NT2/D1 (cell line): Measurements from ENCODE around the gene POLR2E.

Source experiments
- SUZ12 ChIP-seq: IDR thresholded peaks from 2 replicates; pipeline ENCODE4 v1.6.1; 2011; ENCODE audit not compliant: insufficient read length, insufficient read depth; ENCODE audit errors: extremely low read depth
- YY1 ChIP-seq: IDR thresholded peaks from 2 replicates; pipeline ENCODE4 v1.6.1; 2011; ENCODE audit not compliant: insufficient read length, insufficient read depth
- ZNF274 ChIP-seq: IDR thresholded peaks from 2 replicates; pipeline ENCODE4 v1.6.1; 2011; ENCODE audit warnings: mild to moderate bottlenecking, low read depth, low read length

- TF ChIP-seq SUZ12 (no peak), ZNF274 (no peak), YY1 (no peak)
These were observed 42.9 kb upstream of the POLR2E start for GRCh38 chr19:1138121-1138520.
